ENCODE measurements around the gene SLC25A23.

SLC25A23 gene

DNA sequence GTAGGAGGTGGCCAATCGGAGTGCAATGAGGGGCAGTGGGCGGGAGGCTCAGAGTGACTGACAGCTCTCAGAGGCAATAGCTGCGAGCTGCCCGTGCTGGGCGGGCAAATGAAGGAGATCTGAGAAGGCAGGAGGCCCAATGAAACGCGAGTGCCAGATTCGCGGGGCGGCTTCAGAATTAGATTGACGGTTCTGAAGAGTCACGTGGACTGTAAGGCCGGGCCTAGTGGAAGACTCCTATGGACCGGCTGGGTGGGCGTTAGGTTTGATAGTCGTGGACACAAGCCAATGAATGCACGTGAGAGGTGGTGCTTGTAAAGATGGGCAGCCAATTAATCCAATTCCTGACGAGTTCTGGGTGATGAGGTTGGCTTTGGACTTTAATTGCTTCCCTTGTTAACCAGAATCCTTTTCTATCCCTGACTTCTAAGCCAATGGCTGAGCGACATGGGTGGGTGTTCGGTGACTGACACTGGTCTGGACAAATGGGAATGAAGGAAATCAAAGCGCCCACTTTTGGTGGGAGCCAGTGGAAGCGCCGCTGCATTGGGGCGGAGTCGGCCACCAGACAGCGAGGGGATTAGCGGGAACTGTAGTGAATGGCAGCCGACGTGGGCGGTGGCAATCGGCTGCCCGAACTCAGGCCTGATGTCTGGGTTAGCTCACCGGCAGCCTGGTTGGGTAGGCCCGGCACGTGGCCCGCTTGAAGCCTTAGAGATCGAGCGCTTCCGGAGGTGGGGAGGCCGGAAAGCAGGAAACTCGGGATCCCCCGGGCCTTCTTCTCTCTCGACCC is 34.5 kb downstream of the SLC25A23 start:
- TF ChIP-seq, protein P1, sequence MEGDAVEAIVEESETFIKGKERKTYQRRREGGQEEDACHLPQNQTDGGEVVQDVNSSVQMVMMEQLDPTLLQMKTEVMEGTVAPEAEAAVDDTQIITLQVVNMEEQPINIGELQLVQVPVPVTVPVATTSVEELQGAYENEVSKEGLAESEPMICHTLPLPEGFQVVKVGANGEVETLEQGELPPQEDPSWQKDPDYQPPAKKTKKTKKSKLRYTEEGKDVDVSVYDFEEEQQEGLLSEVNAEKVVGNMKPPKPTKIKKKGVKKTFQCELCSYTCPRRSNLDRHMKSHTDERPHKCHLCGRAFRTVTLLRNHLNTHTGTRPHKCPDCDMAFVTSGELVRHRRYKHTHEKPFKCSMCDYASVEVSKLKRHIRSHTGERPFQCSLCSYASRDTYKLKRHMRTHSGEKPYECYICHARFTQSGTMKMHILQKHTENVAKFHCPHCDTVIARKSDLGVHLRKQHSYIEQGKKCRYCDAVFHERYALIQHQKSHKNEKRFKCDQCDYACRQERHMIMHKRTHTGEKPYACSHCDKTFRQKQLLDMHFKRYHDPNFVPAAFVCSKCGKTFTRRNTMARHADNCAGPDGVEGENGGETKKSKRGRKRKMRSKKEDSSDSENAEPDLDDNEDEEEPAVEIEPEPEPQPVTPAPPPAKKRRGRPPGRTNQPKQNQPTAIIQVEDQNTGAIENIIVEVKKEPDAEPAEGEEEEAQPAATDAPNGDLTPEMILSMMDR (IDR thresholded peaks at IDR 0.05; ENCODE audit: extremely low read depth, insufficient read depth, missing control alignments), result no peak
- peak; percentile 100 for DNase-seq (ENCODE audit: low spot score)
- in situ Hi-C loops (cut with MboI; ENCODE audit: low pct_unique_long_range_greater_than_20kb, low sequenced_read_pairs, unreplicated experiment), result no loop called here

DNA sequence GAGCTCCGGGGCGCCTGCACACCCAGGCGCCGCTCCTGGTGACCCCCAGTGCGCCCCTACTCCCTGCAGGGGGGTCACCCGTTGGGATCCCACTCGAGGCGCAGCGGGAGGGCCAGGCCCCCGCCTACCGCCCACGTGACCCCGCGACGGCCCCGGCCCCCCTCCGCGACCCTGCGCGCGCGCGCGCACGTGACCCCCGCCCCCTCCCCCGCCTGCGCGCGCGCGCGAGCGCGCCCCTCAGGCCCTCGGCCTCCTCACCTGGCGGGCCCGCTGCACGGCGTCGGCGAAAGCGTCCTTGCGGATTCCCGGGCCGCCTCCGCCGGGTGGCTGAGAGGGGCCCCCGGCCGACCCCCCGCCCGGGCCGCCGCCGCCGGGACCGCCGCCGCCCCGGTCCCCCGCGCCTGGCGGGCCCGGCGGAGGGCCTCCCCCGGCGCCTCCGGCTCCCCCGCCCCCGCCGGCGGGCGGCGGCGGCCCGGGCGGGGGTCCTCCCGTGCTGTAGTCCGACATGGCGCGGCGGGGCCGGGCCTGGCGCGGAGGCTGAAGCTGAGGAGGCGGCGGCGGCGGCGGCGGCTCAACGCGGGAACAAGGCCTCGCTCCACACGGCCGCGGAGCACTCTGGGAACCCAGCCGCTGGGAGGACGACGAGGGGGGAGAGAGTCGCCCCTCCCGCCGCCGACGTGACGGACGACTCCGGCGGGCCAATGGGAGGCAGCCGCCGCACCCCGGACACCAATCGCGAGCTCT is 35.2 kb downstream of the SLC25A23 start, which contains the start of gene KHSRP:
Gene KHSRP (minus strand): TSS at position 617 of the 744 bp plus-strand sequence. CDS start 110 bp downstream, at position 507.
- peak; percentile 60 for DNase-seq (ENCODE audit: low spot score)
- TF ChIP-seq, protein P1 (IDR thresholded peaks at IDR 0.05; ENCODE audit: extremely low read depth, insufficient read depth, missing control alignments), result no peak
- in situ Hi-C loops (cut with MboI; ENCODE audit: low pct_unique_long_range_greater_than_20kb, low sequenced_read_pairs, unreplicated experiment), result no loop called here

GRCh38 chr19:6423499-6424194 is 35.9 kb downstream of the SLC25A23 start:
- peak; percentile 76 for DNase-seq (ENCODE audit: low spot score)
- TF ChIP-seq, protein P1 (IDR thresholded peaks at IDR 0.05; ENCODE audit: extremely low read depth, insufficient read depth, missing control alignments), result no peak
- in situ Hi-C loops (cut with MboI; ENCODE audit: low pct_unique_long_range_greater_than_20kb, low sequenced_read_pairs, unreplicated experiment), result no loop called here

GRCh38 chr19:6421075-6422014 is 38.2 kb downstream of the SLC25A23 start:
- DNase-seq (ENCODE audit: low spot score), result peak; percentile 8
- TF ChIP-seq, protein P1 (IDR thresholded peaks at IDR 0.05; ENCODE audit: extremely low read depth, insufficient read depth, missing control alignments), result no peak
- in situ Hi-C loops (cut with MboI; ENCODE audit: low pct_unique_long_range_greater_than_20kb, low sequenced_read_pairs, unreplicated experiment), result no loop called here

- no peak for DNase-seq (ENCODE audit: low spot score)
- in situ Hi-C loops (cut with MboI; ENCODE audit: low pct_unique_long_range_greater_than_20kb, low sequenced_read_pairs, unreplicated experiment), result no loop called here
- TF ChIP-seq, protein P1 (IDR thresholded peaks at IDR 0.05; ENCODE audit: extremely low read depth, insufficient read depth, missing control alignments), result no peak
Observed at GRCh38 chr19:6418562-6418932, 41.0 kb downstream of the SLC25A23 start.
